Activated T-cell treated with anti-CD3 and anti-CD28 coated beads for 24 hours (primary cell): ENCODE data around the gene CPLANE1.
A peak's percentile ranks its signal among the peaks of the same experiment; 100 is the strongest.
"Not testable (repeated sequence)": the region's sequence is repeated elsewhere in the genome, so short reads cannot be mapped to it uniquely, and the experiment has no call there.

Source experiments
- DNase-seq: peaks from one replicate; pipeline ENCODE4 v3.0.0-alpha.2; 2020; ENCODE audit warnings: low read depth

Gene CPLANE1

GRCh38 chr5:37248970-37249814, at the start of gene CPLANE1:
Gene CPLANE1, minus strand, starts transcription at chr5:37249376. Its CDS starts 1,678 bp downstream, at chr5:37247698.
- peak; percentile 41 for DNase-seq

GRCh38 chr5:37296313-37296712, 47.1 kb upstream of the CPLANE1 start:
- not testable (repeated sequence) for DNase-seq

- no peak for DNase-seq
Measured at GRCh38 chr5:37283214-37283820, 34.1 kb upstream of the CPLANE1 start.

- no peak for DNase-seq
Measured at GRCh38 chr5:37275511-37275910, 26.3 kb upstream of the CPLANE1 start.

- DNase-seq = no peak
Measured at GRCh38 chr5:37272511-37272910, 23.3 kb upstream of the CPLANE1 start.

- DNase-seq = not testable (repeated sequence)
Measured at GRCh38 chr5:37268100-37268499, 18.9 kb upstream of the CPLANE1 start.

GRCh38 chr5:37255774-37256358, 6.7 kb upstream of the CPLANE1 start:
- DNase-seq = no peak

- DNase-seq = no peak
Measured at GRCh38 chr5:37254581-37254980, 5.4 kb upstream of the CPLANE1 start.

- DNase-seq = no peak
Measured at GRCh38 chr5:37251665-37252064, 2.5 kb upstream of the CPLANE1 start.

GRCh38 chr5:37249815-37250164, 614 bp upstream of the CPLANE1 start:
- DNase-seq = no peak

GRCh38 chr5:37248421-37248969, 681 bp downstream of the CPLANE1 start:
- no peak for DNase-seq

GRCh38 chr5:37247496-37247895, 1.7 kb downstream of the CPLANE1 start:
- no peak for DNase-seq

GRCh38 chr5:37247036-37247435, 2.1 kb downstream of the CPLANE1 start:
- no peak for DNase-seq

- DNase-seq = no peak
Measured at GRCh38 chr5:37234288-37234687, 14.9 kb downstream of the CPLANE1 start.

- no peak for DNase-seq
Measured at GRCh38 chr5:37226377-37226776, 22.8 kb downstream of the CPLANE1 start.

- no peak for DNase-seq
Measured at GRCh38 chr5:37222181-37222580, 27.0 kb downstream of the CPLANE1 start.

GRCh38 chr5:37220426-37220825, 28.8 kb downstream of the CPLANE1 start:
- DNase-seq = not testable (repeated sequence)

GRCh38 chr5:37219384-37219783, 29.8 kb downstream of the CPLANE1 start:
- DNase-seq = not testable (repeated sequence)

GRCh38 chr5:37217976-37218375, 31.2 kb downstream of the CPLANE1 start:
- no peak for DNase-seq

- DNase-seq = no peak
Measured at GRCh38 chr5:37214550-37214949, 34.6 kb downstream of the CPLANE1 start.

- no peak for DNase-seq
Measured at GRCh38 chr5:37212096-37212495, 37.1 kb downstream of the CPLANE1 start.

- no peak for DNase-seq
Measured at GRCh38 chr5:37211661-37212060, 37.5 kb downstream of the CPLANE1 start.
